SK-N-SH (cell line): ENCODE data around the gene NFAT5. TPM values are rescaled to one million over a fixed set of nuclear protein-coding genes. Genes with fewer than 3 reads are reported as not detected.
"Not testable (repeated sequence)": the region's sequence is repeated elsewhere in the genome, so short reads cannot be mapped to it uniquely, and the experiment has no call there.

Experiments
- CTCF ChIA-PET: fragments of 300-600, 350-600 bp; formaldehyde crosslinking; extraction: SDS; loops from one replicate; lab custom pipeline; 2021; lab: Yijun Ruan, JAX
- POLR2A ChIA-PET: fragments of 350-600 bp; sonication (Branson Sonifier 250); formaldehyde crosslinking; extraction: SDS; loops from one replicate; lab custom pipeline; 2020; ENCODE audit warnings: antibody characterized with exemption, inconsistent platforms; lab: Yijun Ruan, JAX
- DNase-seq: peaks from one replicate; pipeline ENCODE4 v3.0.0; 2012
- H2AFZ ChIP-seq: fragments of 200-600 bp; sonication (generic); 2 replicates; pipeline ENCODE4 v1.8.1; 2016; ENCODE audit warnings: antibody characterized with exemption, mild to moderate bottlenecking, low read depth
- H3F3A ChIP-seq: fragments of 200-600 bp; sonication (generic); replicated peaks from 2 replicates; pipeline ENCODE3; 2016; ENCODE audit warnings: antibody characterized with exemption, mild to moderate bottlenecking; ENCODE audit not compliant: insufficient read depth
- H3K27ac ChIP-seq, 2 experiments: fragments of 200-500 bp in 1 of 2; fragments of 200-600 bp in 1 of 2; sonication (Bioruptor generic) in 1 of 2; sonication (generic), shearing (Covaris generic) in 1 of 2; 2 replicates each; pipeline versions ENCODE4 v1.5.1 to v1.6.1; 2014 to 2016; ENCODE audit warnings: low read depth in 2 of 2, inconsistent platforms in 1 of 2, low read length in 1 of 2, mild to moderate bottlenecking in 1 of 2, mixed read lengths in 1 of 2
- H3K27me3 ChIP-seq: fragments of 200-600 bp; sonication (generic), shearing (Covaris generic); 2 replicates; pipeline ENCODE4 v1.6.1; 2016; ENCODE audit warnings: mixed run types; ENCODE audit not compliant: insufficient read depth
- H3K36me3 ChIP-seq, 2 experiments: fragments of 200-500 bp in 1 of 2; fragments of 200-600 bp in 1 of 2; sonication (Bioruptor generic) in 1 of 2; sonication (generic) in 1 of 2; replicated peaks in 1 of 2; 2 replicates each; pipeline versions ENCODE3 to v1.5.1; 2014 to 2016; ENCODE audit warnings: low read length in 1 of 2, mild to moderate bottlenecking in 1 of 2; ENCODE audit not compliant: insufficient read depth in 2 of 2, control insufficient read depth in 1 of 2
- H3K4me1 ChIP-seq, 2 experiments: fragments of 200-500 bp in 1 of 2; fragments of 200-600 bp in 1 of 2; sonication (Bioruptor generic) in 1 of 2; sonication (generic), shearing (Covaris generic) in 1 of 2; 2 replicates each; pipeline versions ENCODE4 v1.5.1 to v1.6.1; 2014 to 2016; ENCODE audit warnings: low read depth in 1 of 2, low read length in 1 of 2, mixed run types in 1 of 2; ENCODE audit not compliant: insufficient read depth in 2 of 2, control insufficient read depth in 1 of 2
- H3K4me2 ChIP-seq: fragments of 200-600 bp; sonication (generic), shearing (Covaris generic); 2 replicates; pipeline ENCODE4 v1.6.1; 2017; ENCODE audit warnings: mixed run types
- H3K4me3 ChIP-seq, 2 experiments: fragments of 200-500 bp in 1 of 2; fragments of 200-600 bp in 1 of 2; sonication (Bioruptor generic) in 1 of 2; sonication (generic), shearing (Covaris generic) in 1 of 2; 2 replicates each; pipeline versions ENCODE4 v1.5.1 to v1.8.1; 2014 to 2016; ENCODE audit warnings: low read depth in 2 of 2, inconsistent platforms in 1 of 2, low read length in 1 of 2, mild to moderate bottlenecking in 1 of 2, mixed read lengths in 1 of 2, moderate library complexity in 1 of 2
- H3K79me2 ChIP-seq: fragments of 200-600 bp; sonication (generic); 2 replicates; pipeline ENCODE4 v1.8.1; 2017; ENCODE audit warnings: mild to moderate bottlenecking; ENCODE audit not compliant: insufficient read depth
- H3K9ac ChIP-seq: fragments of 200-600 bp; sonication (generic); 2 replicates; pipeline ENCODE4 v1.6.1; 2017; ENCODE audit warnings: mixed run types
- H3K9me2 ChIP-seq: fragments of 200-600 bp; sonication (generic); 2 replicates; pipeline ENCODE4 v1.6.1; 2017; ENCODE audit warnings: mixed run types
- H3K9me3 ChIP-seq: fragments of 200-600 bp; sonication (generic); 2 replicates; pipeline ENCODE4 v1.6.1; 2017; ENCODE audit warnings: mixed run types, mild to moderate bottlenecking, moderate library complexity
- H4K20me1 ChIP-seq: fragments of 200-600 bp; sonication (generic); 2 replicates; pipeline ENCODE4 v1.6.1; 2017; ENCODE audit warnings: mild to moderate bottlenecking, mixed run types; ENCODE audit not compliant: insufficient read depth
- CHD2 ChIP-seq: fragments of 150-350 bp; IDR thresholded peaks from 2 replicates; pipeline ENCODE4 v1.6.1; 2018; ENCODE audit warnings: low read length; ENCODE audit not compliant: partially characterized antibody
- EP300 ChIP-seq, 2 experiments: IDR thresholded peaks; 2 replicates each; pipeline versions ENCODE4 v1.4.0 to v1.6.1; 2012; ENCODE audit warnings: borderline replicate concordance in 1 of 2, low read depth in 1 of 2, low read length in 1 of 2
- EZH2phosphoT487 ChIP-seq: fragments of 200-600 bp; sonication (generic); IDR thresholded peaks from 2 replicates; pipeline ENCODE4 v1.6.1; 2017; ENCODE audit warnings: low read depth, mixed run types, mild to moderate bottlenecking, antibody characterized with exemption, moderate library complexity, borderline replicate concordance
- FOSL2 ChIP-seq: IDR thresholded peaks from 2 replicates; pipeline ENCODE4 v1.4.0; 2012; ENCODE audit warnings: low read depth, mild to moderate bottlenecking, moderate library complexity, borderline replicate concordance
- FOXM1 ChIP-seq: IDR thresholded peaks from 2 replicates; pipeline ENCODE4 v1.4.0; 2012; ENCODE audit warnings: low read depth, mild to moderate bottlenecking
- GATA2 ChIP-seq: sonication (generic); formaldehyde crosslinking; IDR thresholded peaks from 2 replicates; pipeline ENCODE4 v1.5.0; 2020; ENCODE audit warnings: mild to moderate bottlenecking, missing genetic modification reagents
- IRF3 ChIP-seq: fragments of 150-350 bp; IDR thresholded peaks from 2 replicates; pipeline ENCODE4 v1.6.1; 2016; ENCODE audit warnings: mild to moderate bottlenecking, low read depth, low read length
- TCF12 ChIP-seq: IDR thresholded peaks from 2 replicates; pipeline ENCODE4 v1.4.0; 2012
- TEAD4 ChIP-seq: IDR thresholded peaks from 2 replicates; pipeline ENCODE4 v1.4.0; 2012; ENCODE audit warnings: mild to moderate bottlenecking, borderline replicate concordance; ENCODE audit not compliant: insufficient read depth
- ZBTB33 ChIP-seq: IDR thresholded peaks from 2 replicates; pipeline ENCODE4 v1.4.0; 2012; ENCODE audit warnings: low read depth, borderline replicate concordance
- WGBS: methylation state at CpG from one replicate; pipeline ENCODE4 v1.1.6; 2017; ENCODE audit warnings: low lambda C conversion rate; 5-methylcytosine and 5-hydroxymethylcytosine counted together
- polyA plus RNA-seq, 3 experiments: library from polyadenylated mRNA; depleted of rRNA; stranded (reverse); fragments of >200 nt; gene quantifications; 2 replicates each; pipeline ENCODE4 v1.2.3, GENCODE V29; 2012
- TF ChIP-seq, protein P1 (sequence below): fragments of 200-600 bp; sonication (generic); IDR thresholded peaks from 2 replicates; pipeline ENCODE4 v1.6.1; 2017; ENCODE audit warnings: antibody characterized with exemption, mild to moderate bottlenecking, moderate library complexity

Gene NFAT5
- polyA plus RNA-seq, 1 of the 3 experiments (the other 2 are of a cell fraction), result 7.2 TPM

GRCh38 chr16:69565671-69566239 is at the start of gene NFAT5 (continued):
- TF ChIP-seq CHD2 (peak; percentile 80), FOSL2 (no peak), EZH2phosphoT487 (no peak), EP300 (IDR thresholded peaks at IDR 0.05; ENCODE audit: borderline replicate concordance in 1 of 2, low read depth in 1 of 2, low read length in 1 of 2) (peak; percentile 100), GATA2 (CRISPR knock-in tag) (no peak), IRF3 (no peak), TEAD4 (no peak), FOXM1 (peak; percentile 58; the same call in 1 of the 2 replicates), ZBTB33 (peak; percentile 97), TCF12 (peak; percentile 28; the same call in 1 of the 2 replicates)
- TF ChIP-seq, protein P1, sequence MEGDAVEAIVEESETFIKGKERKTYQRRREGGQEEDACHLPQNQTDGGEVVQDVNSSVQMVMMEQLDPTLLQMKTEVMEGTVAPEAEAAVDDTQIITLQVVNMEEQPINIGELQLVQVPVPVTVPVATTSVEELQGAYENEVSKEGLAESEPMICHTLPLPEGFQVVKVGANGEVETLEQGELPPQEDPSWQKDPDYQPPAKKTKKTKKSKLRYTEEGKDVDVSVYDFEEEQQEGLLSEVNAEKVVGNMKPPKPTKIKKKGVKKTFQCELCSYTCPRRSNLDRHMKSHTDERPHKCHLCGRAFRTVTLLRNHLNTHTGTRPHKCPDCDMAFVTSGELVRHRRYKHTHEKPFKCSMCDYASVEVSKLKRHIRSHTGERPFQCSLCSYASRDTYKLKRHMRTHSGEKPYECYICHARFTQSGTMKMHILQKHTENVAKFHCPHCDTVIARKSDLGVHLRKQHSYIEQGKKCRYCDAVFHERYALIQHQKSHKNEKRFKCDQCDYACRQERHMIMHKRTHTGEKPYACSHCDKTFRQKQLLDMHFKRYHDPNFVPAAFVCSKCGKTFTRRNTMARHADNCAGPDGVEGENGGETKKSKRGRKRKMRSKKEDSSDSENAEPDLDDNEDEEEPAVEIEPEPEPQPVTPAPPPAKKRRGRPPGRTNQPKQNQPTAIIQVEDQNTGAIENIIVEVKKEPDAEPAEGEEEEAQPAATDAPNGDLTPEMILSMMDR, result no peak

DNA sequence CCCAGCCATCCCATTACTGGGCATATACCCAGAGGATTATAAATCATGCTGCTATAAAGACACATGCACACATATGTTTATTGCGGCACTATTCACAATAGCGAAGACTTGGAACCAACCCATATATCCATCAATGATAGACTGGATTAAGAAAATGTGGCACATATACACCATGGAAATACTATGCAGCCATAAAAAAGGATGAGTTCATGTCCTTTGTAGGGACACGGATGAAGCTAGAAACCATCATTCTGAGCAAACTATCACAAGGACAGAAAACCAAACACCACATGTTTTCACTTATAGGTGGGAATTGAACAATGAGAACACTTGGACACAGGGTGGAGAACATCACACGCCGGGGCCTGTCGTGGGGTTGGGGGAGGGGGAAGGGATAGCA is 47.9 kb upstream of the NFAT5 start:
- H3K9me3 ChIP-seq, H3K27me3 ChIP-seq, H3F3A ChIP-seq, H2AFZ ChIP-seq, H3K4me1 ChIP-seq, H3K79me2 ChIP-seq, H3K36me3 ChIP-seq, CTCF ChIA-PET, H3K4me3 ChIP-seq, H3K27ac ChIP-seq, H3K9me2 ChIP-seq, H4K20me1 ChIP-seq, POLR2A ChIA-PET, H3K4me2 ChIP-seq, H3K9ac ChIP-seq, DNase-seq: not testable (repeated sequence)
- 88% methylated on average over 6 of the region's 6 CpGs for whole genome bisulfite sequencing
